ENCODE measurements around the gene WFIKKN1.

The WFIKKN1 gene

GRCh38 chr16:678858-679813 is 48.4 kb downstream of the WFIKKN1 start (continued):
- no peak for TF ChIP-seq CTCF (tag by site-specific recombination; IDR thresholded peaks at IDR 0.05)
- peak; percentile 91 for TF ChIP-seq KLF9 (tag by site-specific recombination; IDR thresholded peaks at IDR 0.05; ENCODE audit: low read depth)
- TF ChIP-seq PRDM1 (tag by site-specific recombination; IDR thresholded peaks at IDR 0.05) = no peak
- TF ChIP-seq ZNF555 (tag by site-specific recombination; conservative IDR thresholded peaks at IDR 0.05) = no peak
- TF ChIP-seq REPIN1 (tag by site-specific recombination; IDR thresholded peaks at IDR 0.05; ENCODE audit: low read depth) = no peak
- TF ChIP-seq, protein P1, sequence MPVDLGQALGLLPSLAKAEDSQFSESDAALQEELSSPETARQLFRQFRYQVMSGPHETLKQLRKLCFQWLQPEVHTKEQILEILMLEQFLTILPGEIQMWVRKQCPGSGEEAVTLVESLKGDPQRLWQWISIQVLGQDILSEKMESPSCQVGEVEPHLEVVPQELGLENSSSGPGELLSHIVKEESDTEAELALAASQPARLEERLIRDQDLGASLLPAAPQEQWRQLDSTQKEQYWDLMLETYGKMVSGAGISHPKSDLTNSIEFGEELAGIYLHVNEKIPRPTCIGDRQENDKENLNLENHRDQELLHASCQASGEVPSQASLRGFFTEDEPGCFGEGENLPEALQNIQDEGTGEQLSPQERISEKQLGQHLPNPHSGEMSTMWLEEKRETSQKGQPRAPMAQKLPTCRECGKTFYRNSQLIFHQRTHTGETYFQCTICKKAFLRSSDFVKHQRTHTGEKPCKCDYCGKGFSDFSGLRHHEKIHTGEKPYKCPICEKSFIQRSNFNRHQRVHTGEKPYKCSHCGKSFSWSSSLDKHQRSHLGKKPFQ (tag by site-specific recombination; IDR thresholded peaks at IDR 0.05) = peak; percentile 67; the same call in 1 of the 2 replicates
- no peak; the same call in 1 of the 2 replicates for TF ChIP-seq ZFP37 (tag by site-specific recombination; IDR thresholded peaks at IDR 0.05)
- TF ChIP-seq ZNF23 (tag by site-specific recombination; IDR thresholded peaks at IDR 0.05; ENCODE audit: borderline replicate concordance) = no peak
- no peak for TF ChIP-seq BCL6B (tag by site-specific recombination; IDR thresholded peaks at IDR 0.05)
- 0 out of 2 replicates have a peak, but pooled peaks have one; percentile 25 for TF ChIP-seq PRDM10 (tag by site-specific recombination; IDR thresholded peaks at IDR 0.05)
- no peak for TF ChIP-seq ZNF548 (tag by site-specific recombination; IDR thresholded peaks at IDR 0.05)
- no peak for TF ChIP-seq ZNF184 (tag by site-specific recombination; IDR thresholded peaks at IDR 0.05)
- no peak for TF ChIP-seq ZFP3 (tag by site-specific recombination; IDR thresholded peaks at IDR 0.05; ENCODE audit: low read depth)
- no peak for TF ChIP-seq ZNF221 (tag by site-specific recombination; IDR thresholded peaks at IDR 0.05; ENCODE audit: borderline replicate concordance)
- peak; percentile 90 for TF ChIP-seq ZNF600 (tag by site-specific recombination; IDR thresholded peaks at IDR 0.05)
- TF ChIP-seq, protein P2, sequence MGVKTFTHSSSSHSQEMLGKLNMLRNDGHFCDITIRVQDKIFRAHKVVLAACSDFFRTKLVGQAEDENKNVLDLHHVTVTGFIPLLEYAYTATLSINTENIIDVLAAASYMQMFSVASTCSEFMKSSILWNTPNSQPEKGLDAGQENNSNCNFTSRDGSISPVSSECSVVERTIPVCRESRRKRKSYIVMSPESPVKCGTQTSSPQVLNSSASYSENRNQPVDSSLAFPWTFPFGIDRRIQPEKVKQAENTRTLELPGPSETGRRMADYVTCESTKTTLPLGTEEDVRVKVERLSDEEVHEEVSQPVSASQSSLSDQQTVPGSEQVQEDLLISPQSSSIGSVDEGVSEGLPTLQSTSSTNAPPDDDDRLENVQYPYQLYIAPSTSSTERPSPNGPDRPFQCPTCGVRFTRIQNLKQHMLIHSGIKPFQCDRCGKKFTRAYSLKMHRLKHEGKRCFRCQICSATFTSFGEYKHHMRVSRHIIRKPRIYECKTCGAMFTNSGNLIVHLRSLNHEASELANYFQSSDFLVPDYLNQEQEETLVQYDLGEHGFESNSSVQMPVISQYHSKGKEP (tag by site-specific recombination; IDR thresholded peaks at IDR 0.05) = no peak
- no peak for TF ChIP-seq ZNF510 (tag by site-specific recombination; IDR thresholded peaks at IDR 0.05; ENCODE audit: insufficient replicate concordance)
- peak; percentile 74 for TF ChIP-seq ZNF10 (tag by site-specific recombination; IDR thresholded peaks at IDR 0.05)
- no peak for TF ChIP-seq GFI1B (tag by site-specific recombination; IDR thresholded peaks at IDR 0.05)
- no peak for TF ChIP-seq ZNF530 (tag by site-specific recombination; IDR thresholded peaks at IDR 0.05; ENCODE audit: low read depth)
- TF ChIP-seq SETDB1 (IDR thresholded peaks at IDR 0.05; ENCODE audit: insufficient read length, low read length) = no peak
- TF ChIP-seq, protein P3, sequence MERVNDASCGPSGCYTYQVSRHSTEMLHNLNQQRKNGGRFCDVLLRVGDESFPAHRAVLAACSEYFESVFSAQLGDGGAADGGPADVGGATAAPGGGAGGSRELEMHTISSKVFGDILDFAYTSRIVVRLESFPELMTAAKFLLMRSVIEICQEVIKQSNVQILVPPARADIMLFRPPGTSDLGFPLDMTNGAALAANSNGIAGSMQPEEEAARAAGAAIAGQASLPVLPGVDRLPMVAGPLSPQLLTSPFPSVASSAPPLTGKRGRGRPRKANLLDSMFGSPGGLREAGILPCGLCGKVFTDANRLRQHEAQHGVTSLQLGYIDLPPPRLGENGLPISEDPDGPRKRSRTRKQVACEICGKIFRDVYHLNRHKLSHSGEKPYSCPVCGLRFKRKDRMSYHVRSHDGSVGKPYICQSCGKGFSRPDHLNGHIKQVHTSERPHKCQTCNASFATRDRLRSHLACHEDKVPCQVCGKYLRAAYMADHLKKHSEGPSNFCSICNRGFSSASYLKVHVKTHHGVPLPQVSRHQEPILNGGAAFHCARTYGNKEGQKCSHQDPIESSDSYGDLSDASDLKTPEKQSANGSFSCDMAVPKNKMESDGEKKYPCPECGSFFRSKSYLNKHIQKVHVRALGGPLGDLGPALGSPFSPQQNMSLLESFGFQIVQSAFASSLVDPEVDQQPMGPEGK (tag by site-specific recombination; IDR thresholded peaks at IDR 0.05) = peak; percentile 94
- peak; percentile 57; the same call in 1 of the 2 replicates for TF ChIP-seq ZNF629 (tag by site-specific recombination; IDR thresholded peaks at IDR 0.05)
- peak; percentile 100 for TF ChIP-seq ZSCAN30 (tag by site-specific recombination; IDR thresholded peaks at IDR 0.05)
- TF ChIP-seq ZNF311 (tag by site-specific recombination; IDR thresholded peaks at IDR 0.05; ENCODE audit: borderline replicate concordance) = no peak

Data from HEK293 (cell line).